Right cardiac atrium (tissue), 5 donors: ENCODE measurements around the gene TST. TPM values are rescaled to one million over a fixed set of nuclear protein-coding genes. Genes with fewer than 3 reads are reported as not detected.

Source experiments
- ATAC-seq, 2 donors: fragments of 200-7000 bp; cut with Tn5 transposase; one replicate each; pipeline versions ENCODE4 v1.8.0 to v1.9.1; 2020; ENCODE audit warnings: moderate library complexity in 2 of 2, mild to moderate bottlenecking in 1 of 2
- DNase-seq, 3 donors: peaks; one replicate each; pipeline ENCODE4 v3.0.0-alpha.2; 2020
- H3K27ac ChIP-seq: one replicate; pipeline ENCODE4 v1.5.1; 2013; ENCODE audit warnings: mild to moderate bottlenecking, low read length, control low read depth, moderate library complexity
- H3K27me3 ChIP-seq: one replicate; pipeline ENCODE4 v1.6.1; 2013; ENCODE audit not compliant: control insufficient read depth, insufficient read depth
- H3K4me1 ChIP-seq: one replicate; pipeline ENCODE4 v1.6.1; 2013; ENCODE audit warnings: low read length; ENCODE audit not compliant: control insufficient read depth, insufficient read depth
- H3K4me3 ChIP-seq: one replicate; pipeline ENCODE4 v1.5.1; 2013; ENCODE audit warnings: low read length, control low read depth
- H3K9me3 ChIP-seq: one replicate; pipeline ENCODE4 v1.6.1; 2013; ENCODE audit warnings: low read length; ENCODE audit not compliant: control insufficient read depth
- WGBS: extraction: QIAGEN DNeasy Blood & Tissue Kit; methylation state at CpG from one replicate; pipeline ENCODE4 v1.1.7; 2013; 5-methylcytosine and 5-hydroxymethylcytosine counted together
- intact Hi-C, 4 donors: fragments of 100-400 bp; cut with DNase I; formaldehyde crosslinking; loops; one replicate each; pipeline versions ENCODE4 v1.11.0 to v1.14.0; 2022 to 2023
- polyA plus RNA-seq: library from polyadenylated mRNA; stranded (reverse); fragments of 200-250 nt; gene quantifications from one replicate; pipeline ENCODE4 v1.2.3, GENCODE V29; 2013
- total RNA-seq, 4 donors: library from RNA; stranded (reverse); fragmentation: NEBNext Ultra II Directional; extraction: Animal tissue kit (Norgen Biotek cat#: 25700); gene quantifications; one replicate each; pipeline ENCODE4 v1.2.1, GENCODE V29; 2021
- donor health status: healthy with polysubstance abuse.
- donor health status: DM: no; HTN: yes; CAD: no.
- donor health status: DM: no; HTN: no; CAD: no.
- donor health status: DM: no; HTN: yes; CAD: no; lungs with severe emphysema.
- donor health status: DM: yes; HTN: yes; CAD: no.

The TST gene
- total and polyA plus RNA-seq, 5 donors, result 31.7 to 67.9 (median 36.7) TPM

DNA sequence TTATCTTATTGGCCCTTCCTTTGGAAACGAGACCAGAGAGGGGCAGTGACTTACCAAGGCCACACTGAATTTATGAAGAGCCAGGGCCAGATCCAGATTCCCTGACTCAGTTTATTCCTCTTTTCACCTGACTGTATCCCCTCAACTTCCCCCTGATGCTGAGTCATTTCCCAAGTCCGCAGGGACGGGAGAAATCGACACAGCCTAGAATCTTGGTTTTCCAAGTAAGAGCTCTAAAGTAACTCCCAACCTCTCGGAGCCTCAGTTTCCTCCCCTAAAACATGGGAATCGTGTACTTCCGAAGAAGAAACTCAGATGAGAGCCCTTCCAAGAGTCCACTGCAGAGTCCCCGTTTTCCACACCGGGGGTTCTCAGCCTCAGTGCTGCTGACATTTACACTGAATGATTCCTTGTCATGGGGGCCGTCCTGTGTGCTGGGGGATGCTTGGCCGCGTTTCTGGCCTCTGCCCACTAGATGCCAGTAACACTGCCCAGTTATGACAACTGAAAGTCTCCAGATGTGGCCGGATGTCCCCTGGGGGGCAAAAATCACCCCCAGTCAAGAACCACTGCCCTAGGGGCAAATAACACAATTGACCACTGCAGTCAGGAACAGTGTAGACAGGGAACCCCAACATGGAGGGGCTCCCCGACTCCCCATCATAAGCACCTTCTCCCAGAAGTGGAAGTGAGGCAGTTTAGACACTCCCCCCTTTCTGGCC lies 11.5 kb upstream of the TST start:
- Histone ChIP-seq H3K27me3 (no peaks in the 10 kb centered on the region), H3K4me3 (no peak overlapping the region), H3K9me3 (no peaks in the 10 kb centered on the region), H3K27ac (no peak overlapping the region), H3K4me1 (no peaks in the 10 kb centered on the region)
- no peak for ATAC-seq
- intact Hi-C loops, result no loop called here
- DNase-seq, result peak in 1 of 3 donors; percentile 12
- WGBS, result 67% methylated on average over 14 of the region's 14 CpGs

DNA sequence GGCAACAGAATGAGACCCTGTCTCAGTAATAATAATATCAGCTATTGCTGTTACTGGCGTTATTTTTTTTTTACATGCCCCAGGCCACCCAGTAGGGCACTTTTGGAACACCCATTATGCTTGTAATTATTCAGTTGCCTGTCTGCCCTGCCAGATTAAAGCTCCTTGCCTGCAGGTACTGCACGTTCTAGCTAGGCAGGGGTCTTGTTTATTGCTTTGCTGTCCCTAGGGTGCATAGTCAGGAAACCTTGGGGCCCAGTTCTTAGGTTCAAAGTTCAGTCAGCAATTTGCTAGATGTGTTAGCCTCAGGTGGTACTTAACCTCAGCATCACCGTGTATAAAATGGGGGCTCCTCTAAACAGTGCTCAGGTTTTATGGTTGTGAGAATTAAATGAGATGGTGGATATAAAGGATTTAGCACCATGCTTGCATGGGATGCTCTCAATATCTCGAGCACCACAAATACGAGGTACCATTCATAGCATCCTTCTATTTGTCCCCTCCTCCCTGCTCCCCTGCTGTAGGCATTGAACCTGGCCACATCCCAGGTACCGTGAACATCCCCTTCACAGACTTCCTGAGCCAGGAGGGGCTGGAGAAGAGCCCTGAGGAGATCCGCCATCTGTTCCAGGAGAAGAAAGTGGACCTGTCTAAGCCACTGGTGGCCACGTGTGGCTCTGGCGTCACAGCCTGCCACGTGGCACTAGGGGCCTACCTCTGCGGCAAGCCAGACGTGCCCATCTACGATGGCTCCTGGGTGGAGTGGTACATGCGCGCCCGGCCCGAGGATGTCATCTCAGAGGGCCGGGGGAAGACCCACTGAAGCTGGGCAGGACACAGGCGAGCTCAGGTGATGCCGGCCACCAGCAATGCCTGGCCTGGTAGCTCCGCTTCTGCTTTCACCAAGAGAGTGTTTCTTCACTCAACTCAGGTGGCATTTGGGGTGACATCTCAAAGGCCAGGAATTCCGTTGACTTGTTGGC lies 9.7 kb upstream of the TST start:
- H3K27me3 ChIP-seq, result no peaks in the 10 kb centered on the region
- no peaks in the 10 kb centered on the region for H3K4me1 ChIP-seq
- intact Hi-C loops, result no loop called here
- ATAC-seq (no peak), DNase-seq (peak in 1 of 3 donors; percentile 35)
- no peaks in the 10 kb centered on the region for H3K9me3 ChIP-seq
- H3K4me3 ChIP-seq, result no peak overlapping the region
- no peak overlapping the region for H3K27ac ChIP-seq
- WGBS, result 93% methylated on average over 22 of the region's 22 CpGs

DNA sequence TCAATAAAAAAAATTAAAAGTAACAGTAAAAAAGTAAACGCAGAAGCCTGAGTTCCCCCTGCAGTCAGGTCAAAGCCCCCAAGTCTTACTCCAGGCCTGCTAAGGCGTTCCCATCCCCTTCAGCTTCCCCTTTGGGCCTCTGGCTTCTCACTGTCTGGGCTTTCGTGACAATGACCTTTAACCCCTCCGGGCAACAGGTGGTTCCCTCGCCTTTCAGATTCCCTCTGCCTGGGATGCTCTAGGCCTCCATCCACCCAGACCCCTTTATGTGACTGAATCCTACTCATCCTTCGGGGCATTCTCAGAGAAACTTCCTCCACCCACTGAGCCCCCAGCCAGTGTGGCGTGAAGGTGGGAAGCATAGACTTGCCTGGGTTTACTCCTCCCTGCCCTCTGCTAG lies 8.3 kb upstream of the TST start:
- peaks cover 2% of the 10 kb centered on the region for H3K4me1 ChIP-seq
- H3K9me3 ChIP-seq, result no peaks in the 10 kb centered on the region
- H3K27ac ChIP-seq, result no peak overlapping the region
- WGBS, result 92% methylated on average over 7 of the region's 7 CpGs
- H3K27me3 ChIP-seq, result no peaks in the 10 kb centered on the region
- ATAC-seq (no peak), DNase-seq (peak in 1 of 3 donors; percentile 6)
- no peak overlapping the region for H3K4me3 ChIP-seq
- intact Hi-C loops, result no loop called here

DNA sequence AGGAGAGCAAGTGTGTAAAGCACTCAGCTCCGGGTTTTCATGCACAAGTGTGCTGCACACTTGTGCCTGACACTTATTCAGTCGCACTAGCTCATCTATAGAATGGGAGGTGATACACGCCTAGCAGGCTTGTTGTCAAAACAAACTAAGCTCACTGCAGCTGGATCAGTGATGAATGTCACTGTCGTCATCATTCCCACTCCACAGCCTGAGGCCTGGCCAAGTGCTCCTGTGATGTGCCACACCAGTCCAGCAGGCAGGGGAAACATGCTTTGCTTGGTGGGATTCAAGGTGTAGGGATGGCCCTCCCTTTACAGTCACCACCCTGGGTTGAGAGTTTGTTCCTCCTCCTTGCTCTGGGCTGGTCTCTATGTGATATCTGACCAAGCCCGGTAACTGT lies 7.1 kb upstream of the TST start:
- intact Hi-C loops, result no loop called here
- ATAC-seq, result peak; percentile 29 to 61
- Histone ChIP-seq H3K4me1 (peaks cover 4% of the 10 kb centered on the region), H3K27ac (peak overlapping the region; percentile 49), H3K4me3 (no peak overlapping the region), H3K9me3 (no peaks in the 10 kb centered on the region), H3K27me3 (no peaks in the 10 kb centered on the region)
- DNase-seq, result peak in 2 of 3 donors; percentile 49 to 61
- WGBS, result 63% methylated on average over 5 of the region's 5 CpGs

DNA sequence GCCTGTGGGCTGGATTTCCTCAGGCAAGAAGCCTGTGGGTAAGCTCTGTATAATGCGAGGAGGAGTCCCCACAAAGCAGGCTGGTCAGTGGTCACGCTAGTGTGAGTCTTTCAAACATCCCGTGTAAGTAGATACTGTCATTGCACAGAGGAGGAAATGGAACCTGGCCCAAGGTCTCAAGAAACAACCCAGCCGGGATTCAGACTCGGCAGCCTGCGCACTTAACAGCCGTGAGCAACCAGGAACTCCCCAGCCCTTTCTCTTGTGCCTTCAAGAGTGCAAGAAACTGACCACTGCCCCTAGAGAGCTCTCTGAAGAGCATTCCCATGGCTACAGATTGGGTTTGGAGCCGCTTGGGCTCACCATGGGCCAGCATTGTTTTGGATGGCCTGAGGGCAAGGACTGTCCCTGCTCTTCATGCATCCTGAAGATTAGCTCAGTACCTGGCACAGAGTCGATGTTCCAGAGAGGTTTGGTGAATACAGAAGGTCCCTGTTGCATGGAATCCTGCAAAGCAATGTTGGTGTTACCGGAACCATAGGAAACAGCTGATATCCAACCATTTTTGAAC lies 6.3 kb upstream of the TST start:
- intact Hi-C loops, result no loop called here
- H3K4me1 ChIP-seq, result peaks cover 4% of the 10 kb centered on the region
- no peak for ATAC-seq

DNA sequence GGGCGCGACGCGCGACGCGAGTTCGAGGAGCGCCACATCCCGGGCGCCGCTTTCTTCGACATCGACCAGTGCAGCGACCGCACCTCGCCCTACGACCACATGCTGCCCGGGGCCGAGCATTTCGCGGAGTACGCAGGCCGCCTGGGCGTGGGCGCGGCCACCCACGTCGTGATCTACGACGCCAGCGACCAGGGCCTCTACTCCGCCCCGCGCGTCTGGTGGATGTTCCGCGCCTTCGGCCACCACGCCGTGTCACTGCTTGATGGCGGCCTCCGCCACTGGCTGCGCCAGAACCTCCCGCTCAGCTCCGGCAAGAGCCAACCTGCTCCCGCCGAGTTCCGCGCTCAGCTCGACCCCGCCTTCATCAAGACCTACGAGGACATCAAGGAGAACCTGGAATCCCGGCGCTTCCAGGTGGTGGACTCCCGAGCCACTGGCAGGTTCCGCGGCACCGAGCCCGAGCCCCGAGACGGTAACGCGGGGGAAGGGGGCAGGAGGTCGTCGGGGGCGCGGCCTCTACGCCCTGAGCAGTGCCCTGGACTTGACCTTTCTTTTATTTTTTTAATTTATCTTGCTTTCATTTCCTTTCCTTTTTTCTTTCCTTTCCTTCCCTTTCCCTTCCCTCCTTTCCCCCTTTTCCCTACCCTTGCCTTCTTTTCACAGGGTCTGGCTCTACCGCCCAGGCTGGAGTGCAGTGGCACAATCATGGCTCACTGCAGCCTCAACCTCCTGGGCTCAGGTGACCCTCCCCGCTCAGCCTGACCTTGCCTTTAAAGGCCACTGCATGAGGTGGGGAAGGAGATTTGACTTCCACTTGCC lies 5.3 kb upstream of the TST start:
- peak in 1 of 3 donors; percentile 63 for DNase-seq
- WGBS, result 91% methylated on average over 71 of the region's 71 CpGs
- no peaks in the 10 kb centered on the region for H3K9me3 ChIP-seq
- peaks cover 4% of the 10 kb centered on the region for H3K4me1 ChIP-seq
- ATAC-seq, result no peak
- no peak overlapping the region for H3K27ac ChIP-seq
- H3K27me3 ChIP-seq, result no peaks in the 10 kb centered on the region
- intact Hi-C loops, result no loop called here
- no peak overlapping the region for H3K4me3 ChIP-seq

More for the DNA sequence above, 6.3 kb upstream of the TST start:
- H3K27ac ChIP-seq, result no peak overlapping the region
- no peaks in the 10 kb centered on the region for H3K27me3 ChIP-seq
- no peak for DNase-seq
- H3K9me3 ChIP-seq, result no peaks in the 10 kb centered on the region
- WGBS, result 82% methylated on average over 10 of the region's 10 CpGs
- no peak overlapping the region for H3K4me3 ChIP-seq

GRCh38 chr22:37023743-37024338 lies 4.6 kb upstream of the TST start:
- intact Hi-C loops, result no loop called here
- 92% methylated on average over 34 of the region's 34 CpGs for WGBS

GRCh38 chr22:37022483-37023337 lies 3.5 kb upstream of the TST start:
- peak in 1 of 2 donors; percentile 17 for ATAC-seq
- no peaks in the 10 kb centered on the region for H3K9me3 ChIP-seq
- H3K4me3 ChIP-seq, result no peak overlapping the region
- peaks cover 10% of the 10 kb centered on the region for H3K4me1 ChIP-seq
- intact Hi-C loops, result no loop called here
- WGBS, result 68% methylated on average over 16 of the region's 16 CpGs
- DNase-seq, result peak in 2 of 3 donors; percentile 56 to 65
- H3K27ac ChIP-seq, result peak overlapping the region; percentile 56
- H3K27me3 ChIP-seq, result no peaks in the 10 kb centered on the region

More at GRCh38 chr22:37023743-37024338, 4.6 kb upstream of the TST start:
- Histone ChIP-seq H3K9me3 (no peaks in the 10 kb centered on the region), H3K27ac (no peak overlapping the region), H3K27me3 (no peaks in the 10 kb centered on the region), H3K4me1 (peaks cover 4% of the 10 kb centered on the region), H3K4me3 (no peak overlapping the region)
- peak in 1 of 3 donors; percentile 55 for DNase-seq
- ATAC-seq, result no peak

DNA sequence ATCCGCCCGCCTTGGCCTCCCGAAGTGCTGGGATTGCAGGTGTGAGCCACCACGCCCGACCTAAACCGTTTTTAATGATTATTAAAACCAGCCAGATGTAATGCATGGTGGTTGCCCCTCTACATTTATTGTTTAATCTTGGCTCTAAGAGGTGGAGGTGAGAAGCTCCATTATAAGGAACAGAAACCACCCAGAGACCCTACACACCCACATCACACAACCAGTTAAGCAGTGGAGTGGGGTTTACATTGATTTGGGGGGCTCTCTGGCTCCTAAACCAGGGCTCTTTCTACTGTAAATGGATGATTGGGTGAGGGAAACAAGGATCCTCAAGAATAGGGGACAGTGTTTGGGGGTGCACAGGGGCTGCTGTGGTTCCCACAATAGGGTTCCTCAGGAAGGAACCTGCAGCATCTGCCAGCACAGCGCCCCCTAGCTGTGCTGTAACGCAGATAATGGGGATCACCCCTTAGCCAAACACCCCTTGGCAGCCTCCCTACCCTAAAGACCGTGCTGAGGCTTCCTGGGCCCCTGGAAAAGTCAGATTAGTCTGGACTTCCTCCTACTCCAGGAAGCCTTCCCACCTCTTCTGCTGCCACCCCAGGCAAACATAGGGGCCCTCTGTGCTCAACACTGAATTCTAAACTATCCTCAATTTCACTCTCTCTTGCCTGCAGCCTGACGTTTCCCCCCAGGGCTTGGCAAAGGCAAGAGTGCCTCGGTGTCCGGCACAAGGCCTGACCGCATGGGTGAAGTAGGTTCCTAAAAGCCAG lies 2.6 kb upstream of the TST start:
- Histone ChIP-seq H3K4me1 (peaks cover 17% of the 10 kb centered on the region), H3K9me3 (no peaks in the 10 kb centered on the region), H3K4me3 (no peak overlapping the region), H3K27ac (no peak overlapping the region), H3K27me3 (no peaks in the 10 kb centered on the region)
- DNase-seq (peak; percentile 47 to 84 (median 77)), ATAC-seq (no peak)
- intact Hi-C loops, result no loop called here
- WGBS, result 65% methylated on average over 13 of the region's 13 CpGs
